GM04504 (cell line): ENCODE measurements around the gene MARCO.
A peak's percentile ranks its signal among the peaks of the same experiment; 100 is the strongest.
"Not testable (repeated sequence)": the region's sequence is repeated elsewhere in the genome, so short reads cannot be mapped to it uniquely, and the experiment has no call there.

ENCODE experiments used
- DNase-seq: peaks from one replicate; pipeline ENCODE4 v3.0.0-alpha.2; 2012; ENCODE audit warnings: low read depth

The MARCO gene

GRCh38 chr2:119005051-119005450 lies 63.1 kb downstream of the MARCO start:
- no peak for DNase-seq

GRCh38 chr2:119005555-119005954 lies 63.6 kb downstream of the MARCO start:
- no peak for DNase-seq

GRCh38 chr2:119006441-119006840 lies 64.4 kb downstream of the MARCO start:
- DNase-seq, result no peak

GRCh38 chr2:119008108-119008507 lies 66.1 kb downstream of the MARCO start:
- DNase-seq, result no peak

- no peak for DNase-seq
These were observed 67.1 kb downstream of the MARCO start for GRCh38 chr2:119009110-119009509.

- DNase-seq, result no peak
These were observed 68.3 kb downstream of the MARCO start for GRCh38 chr2:119010336-119010735.

- DNase-seq, result peak; percentile 4
These were observed 69.3 kb downstream of the MARCO start for GRCh38 chr2:119011162-119011909.

- DNase-seq, result no peak
These were observed 69.9 kb downstream of the MARCO start for GRCh38 chr2:119011910-119012209.

- no peak for DNase-seq
These were observed 70.6 kb downstream of the MARCO start for GRCh38 chr2:119012345-119013301.

GRCh38 chr2:119013671-119014070 lies 71.7 kb downstream of the MARCO start:
- no peak for DNase-seq

GRCh38 chr2:119015845-119016244 lies 73.9 kb downstream of the MARCO start:
- DNase-seq, result no peak

- DNase-seq, result no peak
These were observed 77.5 kb downstream of the MARCO start for GRCh38 chr2:119019521-119019920.

- DNase-seq, result no peak
These were observed 80.7 kb downstream of the MARCO start for GRCh38 chr2:119022678-119023077.

- no peak for DNase-seq
These were observed 81.5 kb downstream of the MARCO start for GRCh38 chr2:119023534-119023933.

GRCh38 chr2:119024152-119024551 lies 82.2 kb downstream of the MARCO start:
- DNase-seq, result no peak

- no peak for DNase-seq
These were observed 82.6 kb downstream of the MARCO start for GRCh38 chr2:119024568-119024967.

GRCh38 chr2:119025013-119025412 lies 83.0 kb downstream of the MARCO start:
- no peak for DNase-seq

GRCh38 chr2:119025762-119026351 lies 83.9 kb downstream of the MARCO start:
- DNase-seq, result no peak

- no peak for DNase-seq
These were observed 84.9 kb downstream of the MARCO start for GRCh38 chr2:119026890-119027289.

- peak; percentile 3 for DNase-seq
These were observed 86.6 kb downstream of the MARCO start for GRCh38 chr2:119028327-119029174.

GRCh38 chr2:119029297-119029696 lies 87.3 kb downstream of the MARCO start:
- DNase-seq, result no peak

- DNase-seq, result not testable (repeated sequence)
These were observed 95.9 kb downstream of the MARCO start for GRCh38 chr2:119037922-119038321.
